SK-N-SH treated with all-trans-retinoic acid at 6 μM for 48 hours (cell line): Measurements from ENCODE around the gene HNRNPH2.

Experiments
- ARNTL ChIP-seq: fragments of 450-650 bp; formaldehyde crosslinking; IDR thresholded peaks from 2 replicates; pipeline ENCODE4 v1.5.0; 2020; ENCODE audit warnings: low read depth, mild to moderate bottlenecking, moderate library complexity, borderline replicate concordance
- ESRRG ChIP-seq: fragments of 250-450 bp; sonication (Bioruptor Pico); IDR thresholded peaks from 2 replicates; pipeline ENCODE4 v1.6.1; 2021; ENCODE audit warnings: mild to moderate bottlenecking
- PPARA ChIP-seq: fragments of 250-450 bp; sonication (Bioruptor Pico); IDR thresholded peaks from 2 replicates; pipeline ENCODE4 v1.5.0; 2020; ENCODE audit warnings: mild to moderate bottlenecking, borderline replicate concordance
- TCF4 ChIP-seq: fragments of 250-450 bp; sonication (Bioruptor Pico); IDR thresholded peaks from 2 replicates; pipeline ENCODE4 v1.8.0; 2021; ENCODE audit warnings: mild to moderate bottlenecking, moderate library complexity, borderline replicate concordance
- ZFP3 ChIP-seq: fragments of 250-450 bp; sonication (Bioruptor Pico); IDR thresholded peaks from 2 replicates; pipeline ENCODE4 v1.5.0; 2020; ENCODE audit warnings: mild to moderate bottlenecking, moderate library complexity
- ZFP30 ChIP-seq: fragments of 450-650 bp; formaldehyde crosslinking; IDR thresholded peaks from 2 replicates; pipeline ENCODE4 v1.5.0; 2022; ENCODE audit warnings: mild to moderate bottlenecking, moderate library complexity

DNA sequence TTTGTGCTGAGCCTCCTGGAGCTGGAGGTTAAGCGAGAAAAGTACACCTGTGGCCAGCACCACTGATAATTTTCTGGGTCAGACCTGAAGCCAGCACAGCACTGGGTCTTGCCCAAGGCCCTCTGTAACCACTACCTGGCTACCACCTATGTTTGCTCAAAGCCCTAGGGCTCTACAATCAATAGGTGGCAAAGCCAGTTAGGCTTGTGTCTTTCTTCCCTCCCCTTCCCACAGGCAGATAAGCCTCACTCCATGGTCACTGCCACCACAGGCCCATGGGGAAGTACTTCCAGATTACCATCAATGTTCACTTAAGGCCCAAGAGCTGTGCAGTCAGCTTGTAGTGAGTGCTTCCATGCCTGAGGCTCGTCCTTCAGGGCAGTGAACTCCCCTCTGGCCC, 42.1 kb downstream of the HNRNPH2 start:
- no peak for TF ChIP-seq TCF4 (CRISPR knock-in tag)
- no peak for TF ChIP-seq ZFP3 (CRISPR knock-in tag)
- no peak for TF ChIP-seq ARNTL (CRISPR knock-in tag)
- TF ChIP-seq ESRRG: no peak
- TF ChIP-seq ZFP30: no peak
- TF ChIP-seq PPARA (CRISPR knock-in tag): no peak
